ENCODE results near the gene RIMBP2.

DNA sequence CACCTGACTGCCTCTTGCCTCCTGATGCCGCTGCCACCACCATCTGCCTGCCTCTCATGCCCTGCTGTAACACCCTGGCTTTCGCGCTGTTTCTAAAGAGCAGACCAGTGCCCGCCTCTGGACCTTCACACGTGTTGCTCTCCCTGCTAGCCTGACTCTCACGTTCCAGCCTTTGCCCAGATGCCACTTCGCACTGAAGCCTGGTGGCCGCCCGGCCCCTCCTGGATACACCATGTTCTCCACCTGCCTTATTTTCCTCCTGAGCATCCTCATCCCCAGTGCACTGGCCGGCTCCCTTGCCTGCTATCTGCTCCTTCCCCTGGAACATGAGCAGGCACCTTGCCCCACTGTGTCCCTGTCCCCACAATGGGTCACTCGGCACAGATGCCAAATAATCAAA is 231.9 kb downstream of the RIMBP2 start:
- no peak for TF ChIP-seq FOXM1 (IDR thresholded peaks at IDR 0.05; ENCODE audit: low read depth)
- no peak for TF ChIP-seq FOXM1 (CRISPR knock-in tag; IDR thresholded peaks at IDR 0.05; ENCODE audit: low read depth)
- no peak for TF ChIP-seq ARID2 (IDR thresholded peaks at IDR 0.05)
- no peak for TF ChIP-seq ZNF583 (CRISPR knock-in tag; IDR thresholded peaks at IDR 0.05)

All from K562 (cell line).